NCI-H524 (cell line): ENCODE measurements around the gene NPC2.
A peak's percentile ranks its signal among the peaks of the same experiment; 100 is the strongest.

Experiments used
- DNase-seq, 2 experiments: peaks; one replicate each; lab custom pipeline; 2025; lab: John Stamatoyannopoulos, UW

The NPC2 gene

DNA sequence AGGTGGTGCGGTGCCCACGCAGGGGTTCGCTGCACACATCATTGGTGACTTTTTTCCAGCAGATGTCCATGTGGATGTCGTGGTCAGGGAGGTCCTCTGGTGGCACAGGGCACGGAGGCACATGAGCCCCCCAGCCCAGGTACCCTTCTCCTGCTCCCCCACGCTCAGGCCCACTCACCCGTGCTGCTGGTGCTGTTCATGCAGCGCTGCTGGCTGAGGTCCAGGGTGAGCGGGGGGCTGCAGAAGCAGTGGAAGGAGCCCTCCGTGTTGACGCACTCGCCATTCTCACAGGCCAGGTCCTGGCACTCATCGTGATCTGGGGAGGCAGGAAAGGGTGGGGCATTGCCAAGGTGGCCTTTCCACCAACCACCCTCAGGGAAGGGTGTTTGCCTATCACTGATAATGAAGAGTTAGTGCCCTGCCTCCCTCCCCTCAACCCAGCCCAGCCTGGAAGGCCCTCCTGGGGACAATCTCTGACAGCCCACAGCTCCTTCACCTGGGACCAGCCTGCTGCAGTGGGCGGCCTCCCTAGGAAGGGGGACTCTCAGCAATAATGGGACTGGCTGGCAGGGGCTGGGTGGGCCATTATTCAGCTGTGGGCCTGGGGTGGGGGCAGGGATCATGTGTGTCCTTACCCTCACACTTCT is 10.3 kb upstream of the NPC2 start:
- no peak for DNase-seq

DNA sequence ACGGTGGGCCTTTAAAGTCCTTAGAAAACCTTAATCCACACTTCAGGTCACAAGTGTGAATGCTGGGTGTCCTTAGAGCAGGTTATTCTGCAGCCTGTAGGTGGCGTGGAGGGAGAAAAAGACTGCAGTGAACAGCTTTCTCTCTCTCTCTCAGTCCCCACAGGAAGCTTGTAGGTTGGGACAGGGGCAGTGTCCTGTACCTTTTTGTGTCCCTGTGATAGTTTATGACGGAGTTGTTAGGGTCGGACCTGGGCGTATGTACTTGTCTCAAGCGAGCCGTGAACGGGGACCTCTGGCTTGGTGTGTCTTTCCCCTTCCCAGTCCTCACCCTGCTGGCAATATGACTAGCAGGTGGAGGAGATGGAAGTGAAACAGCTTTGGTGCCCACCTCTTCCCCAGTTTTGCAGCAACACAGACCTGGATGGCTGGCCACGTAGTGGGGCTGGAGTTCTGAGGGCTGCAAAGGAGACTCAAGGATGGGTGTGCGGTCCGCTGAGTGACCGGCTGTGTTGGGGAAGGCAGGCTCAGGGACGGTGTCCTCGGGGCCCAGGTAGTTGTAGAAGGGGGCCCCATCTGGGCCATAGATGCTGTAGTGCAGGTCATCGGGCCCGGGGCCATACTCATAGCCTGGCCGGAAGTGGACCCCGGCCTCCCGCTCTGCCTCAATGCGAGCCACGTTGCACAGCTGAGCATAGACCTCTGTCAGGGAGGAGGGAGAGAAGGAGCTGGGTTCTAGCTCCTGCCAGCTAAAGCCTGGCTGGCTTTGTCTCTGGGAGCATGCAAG is 9.3 kb upstream of the NPC2 start:
- peak; percentile 76 to 84 for DNase-seq

DNA sequence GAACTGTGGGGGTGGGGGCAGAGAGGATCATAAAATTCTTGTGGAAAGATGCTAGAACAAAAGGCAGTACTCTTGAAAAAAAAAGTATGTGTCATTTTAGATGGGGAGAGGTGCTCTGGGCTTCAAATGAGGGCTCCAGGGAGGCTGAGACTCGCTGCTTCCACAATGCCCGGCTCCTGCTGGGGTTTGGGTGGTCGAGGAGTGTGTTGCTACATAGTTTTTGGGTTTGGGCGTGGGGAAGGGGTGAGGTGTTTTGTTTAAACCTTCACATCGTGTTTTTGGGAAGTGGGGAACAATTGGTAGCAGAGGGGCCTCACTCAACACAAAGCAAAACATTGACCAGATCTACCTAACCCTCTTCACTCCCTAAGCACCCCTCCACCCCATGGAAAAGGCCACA is 8.6 kb upstream of the NPC2 start:
- no peak for DNase-seq

DNA sequence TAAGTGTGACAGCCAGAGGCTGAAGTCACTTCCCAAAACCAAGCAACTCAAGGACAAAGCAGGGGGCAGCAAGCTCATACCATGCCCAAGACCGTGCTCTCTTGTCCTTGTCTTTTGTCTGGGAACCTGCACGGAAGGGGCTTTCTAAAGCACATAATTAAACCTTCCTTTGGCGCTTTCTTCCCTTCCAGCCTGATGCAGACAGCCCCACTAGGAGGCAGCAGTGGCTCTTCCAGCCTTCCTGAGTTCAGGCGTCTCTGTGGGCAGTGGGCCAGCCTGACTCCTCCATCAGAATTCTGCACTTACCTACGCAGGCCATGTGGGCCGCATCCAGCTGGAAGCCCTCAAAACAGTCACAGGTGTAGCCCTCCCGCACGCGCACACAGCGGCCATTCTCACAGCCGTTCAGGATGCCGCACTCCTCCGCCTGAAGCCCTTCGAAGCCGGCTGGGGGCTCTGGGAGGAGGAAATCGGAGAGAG is 8.1 kb upstream of the NPC2 start:
- DNase-seq, result peak; percentile 79 to 89

DNA sequence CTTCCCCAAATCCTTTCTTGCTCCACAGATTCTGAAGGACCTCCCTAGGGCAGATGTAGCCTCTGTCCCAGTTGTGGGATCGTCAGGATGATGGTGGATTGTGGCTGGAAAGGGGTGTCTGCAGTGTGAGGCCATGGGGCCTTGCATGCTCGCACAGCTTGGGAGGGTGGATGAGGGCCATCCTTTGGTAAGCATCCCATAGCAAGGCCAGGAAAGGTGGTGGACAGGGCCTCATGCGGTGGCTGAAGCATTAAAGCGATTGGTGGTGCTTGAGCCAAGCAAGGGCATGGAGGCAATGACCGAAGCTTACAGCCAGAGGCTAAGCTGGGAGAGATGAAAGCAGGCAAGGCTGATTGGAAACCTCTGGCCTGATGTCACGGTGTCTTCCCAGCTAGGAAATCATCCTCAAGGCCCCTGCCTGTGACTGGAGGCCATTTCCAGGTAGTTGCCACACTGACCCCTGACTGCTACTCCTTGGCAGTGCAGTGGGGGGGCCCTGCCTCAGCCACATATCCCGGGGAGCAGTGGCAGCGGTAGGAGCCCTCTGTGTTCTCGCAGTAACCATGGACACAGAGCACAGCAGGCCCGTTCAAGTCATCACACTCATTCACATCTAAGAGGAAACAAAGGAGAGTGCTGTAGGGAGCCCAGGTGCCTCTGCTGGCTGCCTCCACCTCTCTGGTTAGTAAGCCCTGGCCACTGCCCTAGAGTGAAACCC is 7.5 kb upstream of the NPC2 start:
- DNase-seq, result no peak

DNA sequence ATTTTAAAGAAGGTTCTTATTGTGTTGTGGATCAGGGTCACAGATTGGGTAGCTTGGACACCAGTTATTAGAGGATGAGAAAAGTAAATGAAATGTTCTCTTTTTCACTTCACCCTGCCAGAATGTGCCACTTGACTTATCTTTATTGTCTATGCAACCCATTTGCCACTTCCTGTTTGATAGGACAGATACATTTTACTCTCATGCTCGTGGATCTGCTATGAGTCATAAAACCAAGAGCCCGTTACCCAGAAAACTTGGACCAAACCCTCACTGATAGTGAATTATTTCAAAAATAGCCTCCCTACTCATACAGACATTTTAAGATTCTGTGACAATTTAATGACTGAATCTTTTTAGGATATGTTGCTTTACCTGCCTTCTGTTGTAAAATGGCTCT is 2.3 kb upstream of the NPC2 start:
- DNase-seq, result no peak

DNA sequence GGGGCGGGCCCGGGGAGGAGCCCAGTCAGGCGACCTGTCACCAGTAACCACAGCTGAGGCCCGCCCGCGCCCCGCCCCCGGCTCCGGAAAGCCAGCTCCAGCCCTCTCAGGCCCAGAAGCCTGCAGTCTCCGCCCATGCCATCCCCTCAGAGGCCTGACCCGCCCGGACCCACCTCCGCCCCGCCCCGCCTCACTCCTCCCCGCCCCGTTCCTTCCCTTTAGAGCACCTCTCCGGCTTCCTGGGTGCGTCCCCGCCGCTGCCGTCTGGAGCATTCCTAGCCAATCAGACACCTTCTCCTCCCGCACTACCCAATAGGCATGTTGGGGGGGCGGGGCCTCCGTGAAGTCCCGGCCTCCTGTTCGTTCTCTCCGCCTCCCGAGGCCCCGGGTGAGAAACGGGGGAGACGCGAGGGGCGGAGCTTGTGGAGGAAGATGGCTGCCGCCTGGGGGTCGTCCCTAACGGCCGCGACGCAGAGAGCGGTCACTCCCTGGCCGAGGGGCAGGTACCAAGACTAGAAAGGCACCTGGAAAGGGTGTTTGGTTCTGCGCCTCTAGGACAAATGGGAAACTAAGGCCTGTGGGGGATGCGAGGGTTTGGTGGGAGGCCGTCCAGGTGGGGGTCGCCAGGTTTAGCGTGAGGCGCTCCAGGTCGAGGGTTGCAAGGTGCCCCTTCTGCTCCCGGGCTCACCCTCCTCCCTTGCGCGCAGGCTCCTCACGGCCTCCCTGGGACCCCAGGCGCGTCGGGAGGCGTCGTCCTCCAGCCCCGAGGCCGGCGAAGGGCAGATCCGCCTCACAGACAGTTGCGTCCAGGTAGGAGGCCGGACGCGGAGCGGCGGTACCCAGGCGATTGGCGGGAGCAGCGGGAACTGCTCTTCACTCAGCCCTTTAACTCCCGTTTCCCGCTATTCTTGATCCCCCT is 497 bp upstream of the NPC2 start, which contains the start of gene ISCA2:
Gene ISCA2 (plus strand): TSS at position 423 of the 919 bp plus-strand sequence. CDS start 10 bp downstream, at position 433.
- DNase-seq, result peak; percentile 100

DNA sequence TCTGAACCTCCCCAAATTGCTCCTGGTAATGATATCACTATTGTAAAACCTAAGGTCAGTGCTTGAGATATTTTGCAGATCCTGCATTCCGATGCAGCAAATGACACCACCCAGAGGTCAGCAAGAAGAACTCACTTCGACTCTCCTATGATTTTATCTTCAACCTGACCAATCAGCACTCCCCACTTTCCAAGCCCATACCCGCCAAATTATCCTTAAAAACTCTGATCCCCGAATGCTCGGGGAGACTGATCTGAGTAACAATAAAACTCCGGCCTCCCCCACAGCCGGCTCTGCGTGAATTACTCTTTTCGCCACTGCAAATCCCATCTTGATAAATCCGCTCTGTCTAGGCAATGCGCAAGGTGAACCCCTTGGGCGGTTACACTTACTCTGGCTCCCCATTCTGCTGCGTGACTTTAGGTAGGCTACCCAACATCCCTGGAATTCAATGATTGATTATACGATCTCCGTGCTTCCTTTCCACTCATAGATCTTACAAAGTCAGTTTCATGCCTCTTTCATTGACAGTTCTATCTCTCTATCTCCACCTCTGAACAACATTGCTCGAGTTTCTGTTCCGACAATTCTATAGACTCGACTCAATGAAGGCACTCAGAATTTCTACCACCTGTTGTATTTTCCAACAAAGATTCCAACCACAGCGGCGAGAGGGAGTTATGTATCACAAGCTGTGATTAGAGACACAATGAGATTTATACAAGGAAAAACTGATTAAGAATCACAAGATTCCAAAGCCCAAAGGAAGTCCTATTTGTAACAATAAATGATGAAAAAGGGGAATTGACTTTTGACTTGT is 939 bp downstream of the NPC2 start:
- peak in 1 of 2 experiments; percentile 45 for DNase-seq

DNA sequence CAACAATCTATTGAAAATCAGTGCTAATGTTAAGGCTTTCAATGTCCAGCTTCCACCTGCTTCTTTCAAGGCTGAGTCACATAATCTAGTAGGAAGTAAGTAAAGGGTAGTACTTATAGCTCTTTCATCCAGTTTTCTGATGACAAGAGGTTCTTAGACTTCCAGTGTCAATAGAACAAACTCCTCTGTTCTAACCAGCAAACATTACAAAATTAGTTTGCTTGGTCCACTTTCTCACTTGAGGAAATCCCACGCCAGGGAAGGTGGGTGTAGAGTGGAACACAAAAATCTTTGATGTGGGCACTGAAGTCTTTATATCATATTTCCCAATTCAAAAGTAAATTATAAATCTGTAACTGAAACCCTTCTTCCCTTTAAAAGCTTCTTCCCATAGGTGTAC is 2.6 kb downstream of the NPC2 start:
- no peak for DNase-seq

DNA sequence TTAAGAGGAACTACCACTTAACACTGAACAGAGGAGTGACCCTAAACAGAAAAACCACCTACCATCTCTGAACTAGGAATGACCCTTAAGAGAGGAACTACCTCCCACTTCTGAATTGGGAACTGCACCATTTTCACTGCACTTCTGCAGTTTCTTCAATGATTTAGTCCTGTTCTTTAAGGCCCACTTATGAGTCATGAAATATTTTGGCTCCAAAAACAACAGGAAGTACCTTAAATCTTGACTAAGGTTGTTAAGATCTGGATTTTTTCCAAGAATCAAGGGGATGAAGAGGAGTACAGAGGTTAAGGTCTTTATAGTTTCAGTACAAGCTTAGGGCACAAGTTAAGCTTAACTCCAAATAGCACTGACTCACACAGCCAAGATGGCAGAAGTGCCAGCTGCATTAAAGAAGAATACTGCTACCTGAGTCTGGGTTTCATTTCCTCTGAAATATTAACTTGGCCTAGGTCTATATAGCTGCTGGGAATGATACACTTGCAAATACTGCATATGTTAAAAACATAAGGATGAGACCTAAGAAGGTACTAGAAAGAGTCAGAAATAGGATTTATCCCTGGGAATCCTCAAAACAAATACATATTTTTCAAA is 4.2 kb downstream of the NPC2 start:
- no peak for DNase-seq

DNA sequence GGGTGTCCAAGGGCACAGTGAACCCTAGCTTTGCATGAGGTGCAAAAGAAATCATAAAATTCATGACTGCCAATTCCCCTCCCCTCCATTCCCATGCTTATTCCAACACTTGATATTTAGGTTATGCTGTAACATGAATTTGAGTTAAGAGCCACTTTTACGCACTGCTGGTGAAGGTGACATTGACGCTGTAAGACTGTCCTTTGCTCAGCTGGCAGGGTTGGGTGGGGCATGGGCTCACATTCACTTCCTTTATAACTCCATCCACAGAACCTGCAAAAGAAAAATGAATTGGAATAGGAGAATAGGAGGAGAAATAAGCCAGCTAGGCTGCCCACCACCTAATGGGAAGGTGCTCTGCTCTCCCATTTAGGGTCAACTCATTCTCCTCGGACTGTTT is 6.9 kb downstream of the NPC2 start:
- DNase-seq, result no peak

DNA sequence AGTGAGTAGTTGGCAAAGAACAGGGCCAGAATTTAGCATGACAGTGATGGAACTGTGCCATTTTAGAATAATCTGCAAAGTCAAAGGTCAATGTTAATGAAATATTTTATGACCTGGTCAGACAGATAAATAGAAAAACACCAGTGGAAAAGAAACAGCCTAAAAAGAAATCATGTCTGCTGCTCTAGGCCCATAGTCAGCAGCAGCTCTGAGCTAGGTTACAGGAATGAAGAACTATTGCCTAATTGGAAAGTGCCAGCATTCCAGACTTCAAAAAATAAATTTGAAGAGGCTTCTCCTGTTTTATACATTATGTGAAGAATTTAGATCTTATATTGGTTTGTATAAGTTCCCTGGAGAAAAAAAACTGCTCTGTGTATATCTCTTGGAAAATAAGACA is 9.8 kb downstream of the NPC2 start:
- DNase-seq, result no peak

DNA sequence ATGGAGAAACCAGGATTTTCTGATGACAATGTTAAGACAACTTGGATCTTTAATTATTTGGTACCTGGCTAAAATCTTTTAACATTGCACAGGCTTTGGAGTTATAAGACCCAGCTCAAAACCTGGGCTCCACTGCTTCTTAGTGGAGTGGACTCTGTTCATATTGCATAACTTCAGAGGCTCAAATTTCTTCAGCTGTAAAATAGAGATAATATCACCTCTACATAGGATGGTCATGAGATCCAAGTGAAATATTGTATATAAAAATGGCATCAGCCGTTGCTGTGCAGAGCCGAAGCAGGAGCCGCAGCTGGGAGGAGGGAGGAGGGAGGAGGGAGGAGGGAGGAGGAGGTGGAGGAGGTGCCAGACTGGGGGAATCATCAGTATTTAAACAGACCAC is 10.5 kb downstream of the NPC2 start:
- no peak for DNase-seq

DNA sequence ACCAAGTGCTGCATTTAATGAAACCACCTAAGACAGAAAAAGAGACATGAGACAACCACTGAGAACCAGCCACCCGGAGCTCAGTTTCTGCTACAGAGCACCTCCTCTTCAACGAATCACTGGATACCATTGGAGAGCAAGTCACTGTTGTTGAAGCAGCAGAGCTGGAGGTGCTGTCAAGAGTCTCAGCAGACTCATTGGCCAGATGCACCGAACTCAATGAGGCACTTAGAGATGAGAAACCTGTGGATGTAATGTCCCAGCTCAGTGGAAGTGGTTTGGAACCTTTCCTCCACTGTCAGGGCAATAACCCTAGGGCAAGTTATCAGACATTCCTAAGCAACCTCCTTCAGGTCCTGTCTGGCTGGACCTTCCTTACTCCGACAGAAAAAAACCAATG is 13.1 kb downstream of the NPC2 start:
- peak; percentile 10 to 24 for DNase-seq

DNA sequence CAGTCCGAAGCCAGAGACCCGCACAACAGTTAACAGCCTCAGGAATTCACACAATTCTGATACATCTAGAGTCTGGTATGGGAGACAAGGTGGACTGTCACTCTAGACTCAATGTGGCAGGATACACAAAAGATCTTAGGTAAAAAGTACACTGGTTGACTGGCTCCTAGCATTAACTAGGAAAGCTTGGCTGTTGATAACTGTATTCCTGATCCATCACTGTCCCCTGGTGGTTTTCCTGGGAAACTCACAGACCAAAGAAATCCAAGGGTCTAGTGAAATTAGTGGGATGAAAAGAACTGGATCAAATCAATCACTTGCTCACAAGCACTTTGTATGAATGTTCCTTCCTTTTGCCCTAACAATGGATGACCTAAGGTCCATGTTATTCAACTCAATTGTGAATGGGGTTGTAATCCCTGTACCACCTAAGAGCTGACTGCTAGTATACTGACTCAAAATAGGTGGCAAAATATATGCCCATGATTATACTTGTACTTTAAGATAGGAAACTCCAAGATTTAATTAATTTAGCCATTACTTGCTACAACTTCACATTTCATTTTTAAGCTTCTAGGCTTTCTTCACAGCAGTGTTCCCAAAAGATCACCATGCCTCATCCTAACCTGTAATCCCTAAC is 14.0 kb downstream of the NPC2 start:
- peak; percentile 49 to 75 for DNase-seq

DNA sequence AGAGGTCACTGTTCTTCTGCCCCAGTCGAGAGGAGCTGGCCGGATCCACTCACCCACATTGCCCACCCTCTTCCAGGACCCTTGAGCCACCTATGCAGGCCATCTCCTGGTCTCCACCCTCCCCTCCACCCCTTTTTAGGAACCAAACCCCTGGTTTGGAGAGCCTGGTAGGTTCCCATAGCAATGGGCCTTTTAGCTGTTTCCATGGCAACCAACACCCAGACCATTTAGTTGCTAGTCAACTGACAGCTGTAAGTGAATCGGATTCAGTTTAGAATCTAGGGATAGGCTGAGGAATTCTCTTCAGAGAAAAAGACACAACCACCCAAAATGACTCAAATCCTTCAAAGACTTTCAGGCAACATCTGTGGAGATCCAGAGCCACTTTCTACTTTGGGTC is 16.5 kb downstream of the NPC2 start:
- DNase-seq, result peak; percentile 23 to 65

DNA sequence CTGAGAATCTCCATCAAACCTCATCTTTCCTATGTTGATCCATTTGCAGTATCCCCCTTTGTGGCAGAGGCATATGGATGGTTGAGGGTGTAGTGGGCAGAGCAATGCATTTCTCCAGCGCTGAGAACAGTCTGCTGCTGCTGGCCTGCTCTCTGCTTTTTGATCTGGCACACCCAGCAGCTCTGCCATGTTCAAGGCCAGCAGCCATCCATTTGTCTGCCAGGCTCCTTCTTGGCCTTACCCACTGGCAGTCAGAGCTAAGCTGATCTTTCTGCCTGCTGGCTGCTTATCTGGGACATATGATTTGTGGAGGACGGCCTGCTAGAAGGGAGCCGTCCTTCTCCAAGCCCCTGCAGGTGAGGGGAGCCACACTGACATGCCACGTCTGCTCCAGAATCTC is 17.0 kb downstream of the NPC2 start:
- no peak for DNase-seq

DNA sequence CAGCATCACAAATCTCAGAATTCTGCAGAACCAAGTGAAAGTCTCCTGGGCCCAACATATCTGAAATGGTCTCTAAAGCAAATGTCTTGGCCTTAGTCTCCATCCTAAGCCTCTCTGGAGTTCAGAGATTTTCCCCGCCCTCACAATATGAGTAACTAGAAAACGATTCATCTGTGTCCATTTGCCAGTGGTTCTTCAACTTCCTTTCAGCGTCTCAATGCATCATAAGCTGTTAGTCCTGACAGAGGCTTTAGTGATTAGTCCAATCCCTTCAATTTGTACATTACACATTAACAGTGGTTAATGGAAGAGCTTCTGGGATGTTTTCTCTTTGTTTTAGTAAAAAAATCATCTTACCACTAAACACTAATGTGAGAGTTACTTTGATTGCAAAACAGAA is 17.4 kb downstream of the NPC2 start:
- DNase-seq, result no peak

DNA sequence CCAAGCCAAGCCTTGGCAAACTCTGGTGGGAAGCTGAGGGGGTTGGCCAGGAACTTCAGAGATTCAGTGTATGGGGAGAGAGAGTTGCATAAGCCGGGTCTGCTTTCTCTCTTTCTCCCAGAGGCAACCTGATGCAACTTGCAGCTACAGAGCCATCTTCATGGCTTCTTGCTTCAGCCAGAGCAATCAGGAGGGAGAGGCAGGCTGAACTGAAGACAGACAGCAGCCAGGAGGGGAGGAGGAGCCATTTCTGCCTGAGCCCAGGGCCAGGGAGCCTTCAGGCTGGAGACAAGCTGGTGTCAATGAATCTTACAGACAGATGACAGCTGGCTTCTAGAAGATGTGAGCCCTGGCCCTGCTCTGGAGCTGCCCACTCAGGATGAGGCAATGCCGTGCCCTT is 18.7 kb downstream of the NPC2 start:
- DNase-seq, result peak in 1 of 2 experiments; percentile 80

DNA sequence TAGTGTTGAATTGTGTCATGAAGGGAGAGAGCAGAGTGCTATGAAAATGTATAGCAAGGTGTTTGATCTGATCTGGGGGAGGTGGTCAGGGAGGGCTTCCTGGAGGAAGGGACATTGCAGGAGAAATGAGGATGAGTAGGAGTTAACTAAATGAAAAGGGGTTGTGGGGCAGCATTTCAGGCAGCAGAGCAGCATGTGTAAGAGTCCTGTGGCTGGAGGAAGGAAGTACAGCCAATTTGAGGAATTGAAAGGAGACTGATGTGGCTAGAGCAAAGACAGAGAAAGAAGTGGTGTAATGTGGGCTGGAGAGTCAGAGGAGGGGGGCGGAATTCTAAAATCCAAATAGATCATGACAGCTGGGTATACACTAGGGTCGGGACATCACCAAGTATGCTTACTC is 20.5 kb downstream of the NPC2 start:
- DNase-seq, result no peak
